ENCODE data around the gene GIMD1. TPM values are rescaled to one million over a fixed set of nuclear protein-coding genes. Genes with fewer than 3 reads are reported as not detected.

GIMD1 gene
- total RNA-seq, 1 donor from 2014 or later: not detected

DNA sequence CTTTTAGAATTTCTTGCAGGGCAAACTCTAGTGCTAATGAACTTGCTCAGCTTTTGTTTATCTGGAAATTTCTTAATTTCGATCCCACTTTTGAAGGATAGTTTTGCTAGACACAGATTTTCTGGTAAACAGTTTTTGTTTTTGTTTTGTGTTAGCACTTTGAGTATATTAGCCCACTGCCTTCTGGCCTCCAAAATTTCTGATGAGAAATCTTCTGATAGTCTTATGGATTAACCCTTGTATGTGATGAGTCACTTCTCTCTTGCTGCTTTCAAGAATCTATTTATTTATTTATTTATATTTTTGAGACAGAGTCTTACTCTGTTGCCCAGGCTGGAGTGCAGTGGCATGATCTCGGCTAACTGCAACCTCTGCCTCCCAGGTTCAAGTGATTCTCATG lies 27.0 kb upstream of the GIMD1 start:
- H3K4me1 Mint-ChIP-seq: no peaks in the 10 kb centered on the region
- TF ChIP-seq CTCF (conservative IDR thresholded peaks at IDR 0.05): no peak
- no peak overlapping the region for H3K4me3 Mint-ChIP-seq
- peaks cover 2% of the 10 kb centered on the region for H3K36me3 Mint-ChIP-seq (ENCODE audit: low read depth)
- no peaks in the 10 kb centered on the region for H3K27me3 Mint-ChIP-seq (ENCODE audit: low read depth)
- H3K9me3 Mint-ChIP-seq: peaks cover 17% of the 10 kb centered on the region
- DNase-seq (ENCODE audit: low read depth, low spot score): no peak
- H3K27ac Mint-ChIP-seq (ENCODE audit: unreplicated experiment): no peak overlapping the region

- Mint-ChIP-seq H3K36me3 (ENCODE audit: low read depth) (no peaks in the 10 kb centered on the region), H3K27ac (ENCODE audit: unreplicated experiment) (no peak overlapping the region), H3K4me1 (peaks cover 4% of the 10 kb centered on the region), H3K27me3 (ENCODE audit: low read depth) (no peaks in the 10 kb centered on the region), H3K4me3 (no peak overlapping the region), H3K9me3 (no peaks in the 10 kb centered on the region)
- DNase-seq (ENCODE audit: low read depth, low spot score): no peak
- TF ChIP-seq CTCF (conservative IDR thresholded peaks at IDR 0.05): no peak
These were observed 17.3 kb upstream of the GIMD1 start for GRCh38 chr4:106385853-106386393.

GRCh38 chr4:106384878-106385277 lies 16.3 kb upstream of the GIMD1 start:
- no peak for DNase-seq (ENCODE audit: low read depth, low spot score)
- TF ChIP-seq CTCF (conservative IDR thresholded peaks at IDR 0.05): no peak
- peaks cover 4% of the 10 kb centered on the region for H3K4me1 Mint-ChIP-seq
- H3K27ac Mint-ChIP-seq (ENCODE audit: unreplicated experiment): no peak overlapping the region
- no peaks in the 10 kb centered on the region for H3K27me3 Mint-ChIP-seq (ENCODE audit: low read depth)
- no peak overlapping the region for H3K4me3 Mint-ChIP-seq
- H3K9me3 Mint-ChIP-seq: no peaks in the 10 kb centered on the region
- no peaks in the 10 kb centered on the region for H3K36me3 Mint-ChIP-seq (ENCODE audit: low read depth)

DNA sequence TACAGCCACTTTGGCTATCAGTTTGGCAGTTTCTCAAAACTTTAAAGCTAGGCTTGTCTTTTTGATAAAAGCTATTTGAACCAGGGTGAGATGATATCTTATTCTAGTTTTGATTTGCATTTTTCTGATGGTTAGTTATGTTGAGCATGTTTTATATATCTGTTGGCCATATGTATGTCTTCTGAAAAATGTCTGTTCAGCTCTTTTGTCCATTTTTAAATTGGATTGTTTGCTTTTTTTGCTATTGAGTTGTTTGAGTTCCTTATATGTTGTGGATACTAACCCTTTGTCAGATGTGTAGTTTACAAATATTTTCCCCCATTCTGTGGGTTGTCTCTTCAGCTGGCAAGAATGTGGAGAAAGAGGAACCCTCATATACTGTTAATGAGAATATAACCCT lies 11.6 kb upstream of the GIMD1 start:
- no peaks in the 10 kb centered on the region for H3K36me3 Mint-ChIP-seq (ENCODE audit: low read depth)
- H3K4me3 Mint-ChIP-seq: no peak overlapping the region
- peaks cover 4% of the 10 kb centered on the region for H3K27me3 Mint-ChIP-seq (ENCODE audit: low read depth)
- no peak for TF ChIP-seq CTCF (conservative IDR thresholded peaks at IDR 0.05)
- no peak overlapping the region for H3K27ac Mint-ChIP-seq (ENCODE audit: unreplicated experiment)
- no peak for DNase-seq (ENCODE audit: low read depth, low spot score)
- H3K4me1 Mint-ChIP-seq: no peaks in the 10 kb centered on the region
- H3K9me3 Mint-ChIP-seq: no peaks in the 10 kb centered on the region

DNA sequence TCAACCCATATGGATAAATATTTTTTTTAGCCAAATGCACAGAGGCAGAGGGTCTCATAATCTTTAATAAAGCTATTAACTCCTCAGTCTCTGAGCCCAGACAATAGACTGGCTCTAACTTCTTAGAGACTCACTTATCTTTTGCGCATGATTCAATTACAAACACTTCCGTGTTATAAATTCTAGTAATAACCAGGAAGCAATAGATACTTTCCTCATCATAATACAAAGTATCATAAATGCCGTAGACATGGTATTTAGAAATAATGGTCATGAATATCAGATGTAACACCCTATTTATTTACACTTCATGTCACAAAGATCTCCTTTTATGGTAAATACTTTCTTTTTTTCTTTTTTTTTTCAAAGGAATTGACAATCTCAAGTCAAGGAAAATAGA lies 4.4 kb upstream of the GIMD1 start:
- peaks cover 16% of the 10 kb centered on the region for H3K27me3 Mint-ChIP-seq (ENCODE audit: low read depth)
- no peak for TF ChIP-seq CTCF (conservative IDR thresholded peaks at IDR 0.05)
- H3K36me3 Mint-ChIP-seq (ENCODE audit: low read depth): no peaks in the 10 kb centered on the region
- H3K4me1 Mint-ChIP-seq: no peaks in the 10 kb centered on the region
- DNase-seq (ENCODE audit: low read depth, low spot score): no peak
- no peak overlapping the region for H3K4me3 Mint-ChIP-seq
- H3K27ac Mint-ChIP-seq (ENCODE audit: unreplicated experiment): no peak overlapping the region
- H3K9me3 Mint-ChIP-seq: no peaks in the 10 kb centered on the region

DNA sequence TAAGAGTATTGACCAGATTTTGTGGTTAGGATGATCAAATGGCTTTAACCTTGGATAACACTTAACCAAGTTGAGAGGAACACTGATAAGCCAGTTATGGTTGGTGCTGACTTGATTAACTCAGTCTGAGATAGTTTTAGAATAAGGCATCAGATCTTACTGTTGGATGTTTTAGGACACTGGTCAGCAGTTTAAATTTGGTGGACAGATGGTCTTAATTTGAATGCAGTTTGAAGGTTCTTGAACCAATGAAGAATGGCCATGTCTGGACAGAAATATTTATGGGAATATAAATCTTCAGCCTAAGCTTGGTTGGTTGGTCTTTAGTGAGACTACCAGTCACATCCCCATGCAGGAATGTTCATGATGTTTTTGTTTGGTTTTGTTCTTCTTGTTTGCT lies 2.6 kb upstream of the GIMD1 start:
- no peak overlapping the region for H3K27ac Mint-ChIP-seq (ENCODE audit: unreplicated experiment)
- H3K27me3 Mint-ChIP-seq (ENCODE audit: low read depth): peaks cover 16% of the 10 kb centered on the region
- no peaks in the 10 kb centered on the region for H3K9me3 Mint-ChIP-seq
- H3K4me1 Mint-ChIP-seq: no peaks in the 10 kb centered on the region
- no peak for TF ChIP-seq CTCF (conservative IDR thresholded peaks at IDR 0.05)
- no peak overlapping the region for H3K4me3 Mint-ChIP-seq
- no peak for DNase-seq (ENCODE audit: low read depth, low spot score)
- no peaks in the 10 kb centered on the region for H3K36me3 Mint-ChIP-seq (ENCODE audit: low read depth)

All from neural crest cell (in vitro differentiated cells).